ENCODE results near the gene ZNF638.

ZNF638 gene

DNA sequence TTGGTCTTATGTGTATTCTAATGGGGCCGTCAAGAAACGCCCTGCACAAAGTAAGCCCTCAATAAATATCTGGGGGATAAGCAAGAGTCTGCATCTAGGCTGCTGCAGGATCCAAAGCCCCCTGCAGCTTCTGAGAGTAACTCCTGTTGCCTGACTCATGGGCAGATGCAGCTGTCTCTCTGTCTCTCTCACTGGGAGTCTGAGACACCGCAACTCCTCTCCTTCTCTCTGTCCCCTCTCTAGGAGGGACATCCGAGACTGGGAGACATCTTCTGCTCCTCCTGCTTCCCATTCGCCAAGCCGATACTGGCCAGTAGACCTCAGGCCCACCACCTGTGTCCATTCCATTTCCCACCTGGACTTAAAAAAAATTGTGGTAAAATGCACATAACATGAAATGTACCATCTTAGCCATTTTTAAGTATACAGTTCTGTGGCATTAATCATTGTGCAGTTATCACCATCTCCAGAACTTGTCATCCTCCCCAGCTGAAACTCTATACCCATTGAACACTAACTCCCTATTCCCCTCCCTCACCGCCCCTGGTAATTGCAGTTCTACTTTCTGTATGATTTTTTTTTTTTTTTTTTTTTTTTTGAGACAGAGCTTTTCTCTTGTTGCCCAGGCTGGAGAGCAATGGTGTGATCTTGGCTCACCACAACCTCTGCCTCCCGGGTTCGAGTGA lies 141.9 kb downstream of the ZNF638 start:
- DNase-seq: no peak

- DNase-seq: no peak
These were observed 142.6 kb downstream of the ZNF638 start for GRCh38 chr2:71474116-71474743.

DNA sequence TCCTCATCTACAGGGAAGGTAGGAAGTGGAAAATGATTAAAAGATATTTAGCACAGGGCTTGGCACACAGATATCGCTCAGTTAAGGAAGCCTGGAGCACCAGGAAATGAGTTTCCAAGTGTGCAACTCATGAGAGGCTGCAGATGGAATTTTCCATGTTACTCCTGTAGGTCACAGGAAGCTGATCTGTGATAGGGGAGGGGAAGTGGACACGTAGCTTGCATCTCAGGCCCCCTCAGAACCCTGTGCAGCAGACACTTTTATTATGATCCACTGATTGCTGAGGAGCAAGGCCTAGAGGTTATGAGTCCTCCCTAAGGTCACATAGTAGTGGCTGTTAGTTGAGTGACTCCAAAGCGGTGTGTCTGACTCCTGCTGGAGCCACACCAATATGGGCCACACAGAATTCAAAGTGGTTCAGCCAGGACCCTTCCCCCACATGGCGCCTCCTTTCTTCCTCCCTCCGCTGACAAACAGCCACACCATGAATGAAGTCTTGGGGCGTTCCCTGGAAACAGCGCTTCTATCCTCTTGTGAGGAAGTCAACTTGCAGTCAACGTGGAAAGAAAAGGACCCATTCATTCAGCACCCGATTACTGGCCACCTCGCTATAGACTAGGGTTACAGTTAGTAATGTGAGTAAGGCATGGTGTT lies 143.3 kb downstream of the ZNF638 start:
- DNase-seq: no peak

DNA sequence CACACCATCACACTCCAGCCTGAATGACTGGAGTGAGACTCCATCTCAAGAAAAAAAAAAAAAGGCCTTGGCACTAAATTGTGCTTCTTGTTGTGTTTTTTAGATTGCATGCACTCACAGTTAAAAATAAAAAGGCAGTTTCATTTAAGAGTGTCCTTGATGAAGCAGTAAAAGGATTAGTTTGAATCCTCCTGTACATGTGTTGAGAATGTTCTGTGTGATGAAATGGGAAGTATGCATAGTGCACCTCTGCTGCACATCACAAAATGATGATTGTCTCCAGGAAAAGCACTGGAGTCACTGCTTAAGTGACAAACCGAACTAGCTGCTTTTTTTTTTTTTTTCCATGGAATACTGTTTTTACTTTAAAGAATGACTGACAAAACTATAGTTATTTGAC lies 144.9 kb downstream of the ZNF638 start:
- DNase-seq: no peak

DNA sequence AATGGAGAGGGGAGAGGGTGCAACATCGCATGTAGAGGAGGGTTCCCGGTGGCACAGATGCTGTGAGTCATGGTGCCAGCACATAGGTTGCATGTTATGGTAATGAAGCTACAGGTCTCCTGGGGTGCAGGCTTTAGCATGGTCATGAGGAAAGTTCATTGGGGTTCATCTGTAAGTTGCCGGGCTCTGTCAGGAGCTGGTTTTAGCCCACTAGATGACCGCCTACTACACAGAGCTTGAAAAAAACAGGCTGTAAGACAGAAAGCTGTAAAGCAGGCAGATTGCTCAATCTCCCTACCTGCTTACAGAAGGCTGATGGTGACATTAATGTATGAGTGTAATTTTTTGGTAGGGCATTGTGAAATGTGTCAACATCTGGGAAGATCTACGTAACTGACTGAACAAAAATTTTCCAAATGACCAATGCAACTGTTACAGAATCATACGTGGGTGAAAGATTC lies 145.7 kb downstream of the ZNF638 start:
- DNase-seq: no peak

- no peak for DNase-seq
These were observed 147.2 kb downstream of the ZNF638 start for GRCh38 chr2:71478806-71479205.

- no peak for DNase-seq
These were observed 147.7 kb downstream of the ZNF638 start for GRCh38 chr2:71479261-71479660.

DNA sequence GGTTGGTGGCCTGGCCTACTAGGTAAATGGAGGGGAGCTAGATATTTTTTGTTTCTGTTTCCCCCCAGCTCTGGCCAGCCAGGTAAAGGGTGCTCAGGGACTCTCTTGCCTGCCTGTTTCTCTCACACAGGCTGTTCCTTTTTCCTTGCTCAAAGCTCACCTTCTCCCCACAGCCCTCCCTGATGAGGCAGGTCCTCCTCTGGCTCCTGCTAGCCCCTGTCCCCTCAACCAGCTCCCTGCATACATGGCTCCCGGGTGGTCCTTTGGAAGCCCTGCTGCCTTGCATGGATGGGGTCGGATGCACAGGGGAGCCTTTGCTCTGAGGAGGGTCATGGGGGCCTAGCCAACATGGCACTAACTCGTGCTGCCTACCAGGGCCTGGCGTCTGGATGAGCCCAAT lies 149.5 kb downstream of the ZNF638 start:
- DNase-seq: no peak

DNA sequence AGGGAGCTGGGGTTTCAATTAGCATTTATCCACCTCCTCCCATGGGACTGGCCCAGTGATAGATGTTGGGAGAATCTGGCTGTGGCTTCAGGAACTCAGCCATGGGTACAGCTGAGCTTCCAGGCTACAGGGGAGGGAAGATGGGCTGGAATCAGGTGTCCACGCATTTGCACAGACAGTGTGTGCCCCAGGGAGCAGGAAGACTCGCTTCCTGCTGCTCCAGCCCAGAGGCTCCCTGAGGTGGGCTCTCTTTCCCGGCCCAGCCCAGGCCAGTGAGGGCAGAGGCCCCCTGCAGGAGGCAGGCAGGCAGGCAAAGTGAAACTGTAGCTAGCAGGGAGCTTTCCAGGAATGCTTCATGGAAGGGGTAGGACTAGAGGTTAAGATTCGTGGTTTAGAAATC lies 150.5 kb downstream of the ZNF638 start:
- no peak for DNase-seq

- no peak for DNase-seq
These were observed 151.7 kb downstream of the ZNF638 start for GRCh38 chr2:71483246-71483645.

- DNase-seq: no peak
These were observed 152.8 kb downstream of the ZNF638 start for GRCh38 chr2:71484354-71484753.
